PC-3 (cell line): ENCODE data around the gene ANKHD1. TPM values are rescaled to one million over a fixed set of nuclear protein-coding genes. Genes with fewer than 3 reads are reported as not detected.

Experiments used
- ATAC-seq: fragments of 200-7000 bp; cut with Tn5 transposase; 2 replicates; pipeline ENCODE4 v1.9.1; 2020; ENCODE audit warnings: mild to moderate bottlenecking, moderate library complexity
- BruUV-seq: library from RNA; stranded (reverse); fragments of 400-500 nt; replicated peaks from 2 replicates; lab custom pipeline; 2021; lab: Mats Ljungman, UMichigan
- CTCF ChIA-PET: fragments of 300-600 bp; sonication (Branson Sonifier 250); formaldehyde crosslinking; loops from one replicate; lab custom pipeline; 2022; ENCODE audit warnings: antibody characterized with exemption; lab: Charles Lee
- POLR2A ChIA-PET: fragments of 300-600 bp; sonication (Branson Sonifier 250); formaldehyde crosslinking; loops from one replicate; lab custom pipeline; 2022; ENCODE audit warnings: antibody characterized with exemption; ENCODE audit not compliant: unreplicated experiment; lab: Charles Lee
- DNase-seq: peaks from one replicate; pipeline ENCODE4 v3.0.0-alpha.2; 2015
- H2AFZ ChIP-seq: fragments of 300-600 bp; sonication (generic); 2 replicates; pipeline ENCODE4 v1.6.0; 2016; ENCODE audit warnings: antibody characterized with exemption, low read length
- H3F3A ChIP-seq: fragments of 300-600 bp; sonication (generic); one replicate; pipeline ENCODE4 v1.6.0; 2017; ENCODE audit warnings: antibody characterized with exemption, low read length, control low read depth, mild to moderate bottlenecking; ENCODE audit not compliant: unreplicated experiment
- H3K27ac ChIP-seq: fragments of 300-600 bp; sonication (generic); 2 replicates; pipeline ENCODE4 v1.5.1; 2016; ENCODE audit warnings: mild to moderate bottlenecking, low read length
- H3K27me3 ChIP-seq: fragments of 300-600 bp; sonication (generic); 2 replicates; pipeline ENCODE4 v1.6.1; 2016; ENCODE audit warnings: low read length, mixed read lengths
- H3K36me3 ChIP-seq: fragments of 300-600 bp; sonication (generic); 2 replicates; pipeline ENCODE4 v1.6.1; 2016; ENCODE audit warnings: low read depth, mixed run types, low read length, mixed read lengths
- H3K4me1 ChIP-seq: fragments of 300-600 bp; sonication (generic); 2 replicates; pipeline ENCODE4 v1.5.1; 2016; ENCODE audit warnings: low read length; ENCODE audit not compliant: insufficient read depth
- H3K4me2 ChIP-seq: fragments of 300-600 bp; sonication (generic); 2 replicates; pipeline ENCODE4 v1.6.0; 2016; ENCODE audit warnings: low read length
- H3K4me3 ChIP-seq: fragments of 300-600 bp; sonication (generic); 2 replicates; pipeline ENCODE4 v1.5.1; 2016; ENCODE audit warnings: mild to moderate bottlenecking, low read length, mixed read lengths
- H3K79me2 ChIP-seq: fragments of 300-600 bp; sonication (generic); 2 replicates; pipeline ENCODE4 v1.6.1; 2017; ENCODE audit warnings: low read length, mixed read lengths
- H3K9ac ChIP-seq: fragments of 300-600 bp; sonication (generic); 2 replicates; pipeline ENCODE4 v1.6.0; 2016; ENCODE audit warnings: mild to moderate bottlenecking, low read length
- H3K9me2 ChIP-seq: fragments of 300-600 bp; sonication (generic); replicated peaks from 2 replicates; pipeline ENCODE4 v1.6.1; 2016; ENCODE audit warnings: mixed run types, low read length, mixed read lengths
- H3K9me3 ChIP-seq: fragments of 300-600 bp; sonication (generic); 2 replicates; pipeline ENCODE4 v1.6.1; 2016; ENCODE audit warnings: low read length, mixed read lengths
- H4K20me1 ChIP-seq: fragments of 300-600 bp; sonication (generic); 2 replicates; pipeline ENCODE4 v1.6.1; 2016; ENCODE audit warnings: low read length, mixed read lengths
- EZH2 ChIP-seq: fragments of 300-600 bp; sonication (generic); IDR thresholded peaks from one replicate; pipeline ENCODE4 v1.6.1; 2017; ENCODE audit warnings: antibody characterized with exemption, mild to moderate bottlenecking, low read length; ENCODE audit not compliant: unreplicated experiment
- EZH2phosphoT487 ChIP-seq: fragments of 300-600 bp; sonication (generic); IDR thresholded peaks from 2 replicates; pipeline ENCODE4 v1.6.1; 2018; ENCODE audit warnings: mild to moderate bottlenecking, antibody characterized with exemption, low read length, borderline replicate concordance
- intact Hi-C: fragments of 100-400 bp; cut with micrococcal nuclease; formaldehyde crosslinking; loops from 2 replicates; pipeline ENCODE4 v1.9.0; 2023
- total RNA-seq: library from RNA; depleted of rRNA; stranded (reverse); fragments of >200 nt; gene quantifications from 2 replicates; pipeline ENCODE4 v1.2.3, GENCODE V29; 2014
- TF ChIP-seq, protein P1 (sequence below): fragments of 300-600 bp; sonication (generic); conservative IDR thresholded peaks from 2 replicates; pipeline ENCODE4 v1.5.1; 2017; ENCODE audit warnings: antibody characterized with exemption, low read depth, mild to moderate bottlenecking, low read length

ANKHD1 gene
- total RNA-seq, 1 experiment from 2014 or later: 64.6 TPM

- peak overlapping the region; percentile 76 for H2AFZ ChIP-seq
- TF ChIP-seq EZH2 (no peak), EZH2phosphoT487 (no peak)
- TF ChIP-seq, protein P1, sequence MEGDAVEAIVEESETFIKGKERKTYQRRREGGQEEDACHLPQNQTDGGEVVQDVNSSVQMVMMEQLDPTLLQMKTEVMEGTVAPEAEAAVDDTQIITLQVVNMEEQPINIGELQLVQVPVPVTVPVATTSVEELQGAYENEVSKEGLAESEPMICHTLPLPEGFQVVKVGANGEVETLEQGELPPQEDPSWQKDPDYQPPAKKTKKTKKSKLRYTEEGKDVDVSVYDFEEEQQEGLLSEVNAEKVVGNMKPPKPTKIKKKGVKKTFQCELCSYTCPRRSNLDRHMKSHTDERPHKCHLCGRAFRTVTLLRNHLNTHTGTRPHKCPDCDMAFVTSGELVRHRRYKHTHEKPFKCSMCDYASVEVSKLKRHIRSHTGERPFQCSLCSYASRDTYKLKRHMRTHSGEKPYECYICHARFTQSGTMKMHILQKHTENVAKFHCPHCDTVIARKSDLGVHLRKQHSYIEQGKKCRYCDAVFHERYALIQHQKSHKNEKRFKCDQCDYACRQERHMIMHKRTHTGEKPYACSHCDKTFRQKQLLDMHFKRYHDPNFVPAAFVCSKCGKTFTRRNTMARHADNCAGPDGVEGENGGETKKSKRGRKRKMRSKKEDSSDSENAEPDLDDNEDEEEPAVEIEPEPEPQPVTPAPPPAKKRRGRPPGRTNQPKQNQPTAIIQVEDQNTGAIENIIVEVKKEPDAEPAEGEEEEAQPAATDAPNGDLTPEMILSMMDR: no peak
- no TSS peak for BruUV-seq
- H3K79me2 ChIP-seq: peaks cover 40% of the 10 kb centered on the region
- DNase-seq (no peak), ATAC-seq (no peak)
- no peaks in the 10 kb centered on the region for H3K9me2 ChIP-seq
- no peaks in the 10 kb centered on the region for H4K20me1 ChIP-seq
- CTCF ChIA-PET: no interaction called here
- POLR2A ChIA-PET: interaction anchor here (0.6 kb wide), 2 partner anchors 43 to 89 kb away, joined by 3 to 5 read pairs; partner anchors contain the start of genes IK and NDUFA2
- no peaks in the 10 kb centered on the region for H3K9me3 ChIP-seq
- H3K27ac ChIP-seq: peak overlapping the region; percentile 20; the same call in 1 of the 2 replicates
- H3K4me1 ChIP-seq: peaks cover 31% of the 10 kb centered on the region
- H3K36me3 ChIP-seq: no peaks in the 10 kb centered on the region
- peak overlapping the region; percentile 93 for H3K9ac ChIP-seq
- intact Hi-C loops: no loop called here
- peak overlapping the region; percentile 92 for H3K4me2 ChIP-seq
- peak overlapping the region; percentile 90; the same call in 1 of the 2 replicates for H3K4me3 ChIP-seq
- H3F3A ChIP-seq: no peaks in the 10 kb centered on the region
- H3K27me3 ChIP-seq: no peaks in the 10 kb centered on the region
Observed at GRCh38 chr5:140557965-140558364, 156.3 kb downstream of the ANKHD1 start.

DNA sequence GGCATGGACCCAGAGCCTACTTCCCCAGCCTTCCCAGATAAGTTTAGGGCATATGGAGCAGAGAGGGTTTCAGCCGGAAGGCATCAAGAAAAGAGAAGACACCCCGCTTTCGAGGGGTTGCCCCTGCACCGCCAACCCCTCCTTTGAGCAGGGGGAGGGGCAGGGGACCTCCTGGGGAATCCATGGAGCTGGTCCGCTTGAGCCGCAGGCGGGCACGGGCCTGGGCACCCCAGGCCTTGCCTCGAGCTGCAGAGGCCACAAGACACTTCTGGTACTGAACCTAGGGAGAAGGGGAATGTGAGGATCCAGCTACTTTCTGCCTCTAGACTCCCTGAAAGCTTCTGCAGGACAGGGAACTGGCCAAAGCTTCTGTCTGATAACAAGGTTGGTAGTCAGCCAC lies 156.9 kb downstream of the ANKHD1 start:
- ChIA-PET POLR2A (interaction anchor here (0.6 kb wide), 2 partner anchors 89 kb away, joined by 3 read pairs; partner anchors contain the start of genes IK and NDUFA2), CTCF (no interaction called here)
- intact Hi-C loops: no loop called here
- H3K9me3 ChIP-seq: no peaks in the 10 kb centered on the region
- ATAC-seq: no peak
- peaks cover 39% of the 10 kb centered on the region for H3K79me2 ChIP-seq
- H3K9me2 ChIP-seq: no peaks in the 10 kb centered on the region
- H4K20me1 ChIP-seq: no peaks in the 10 kb centered on the region
- H3K36me3 ChIP-seq: no peaks in the 10 kb centered on the region
- H2AFZ ChIP-seq: no peak overlapping the region
- H3F3A ChIP-seq: no peaks in the 10 kb centered on the region
- H3K4me1 ChIP-seq: peaks cover 33% of the 10 kb centered on the region
- no peaks in the 10 kb centered on the region for H3K27me3 ChIP-seq
- no peak for DNase-seq
- H3K27ac ChIP-seq: no peak overlapping the region
- no peak overlapping the region for H3K4me2 ChIP-seq
- H3K9ac ChIP-seq: no peak overlapping the region
- H3K4me3 ChIP-seq: no peak overlapping the region
- TF ChIP-seq EZH2phosphoT487 (no peak), EZH2 (no peak)
- TF ChIP-seq, protein P1: no peak
- no TSS peak for BruUV-seq

DNA sequence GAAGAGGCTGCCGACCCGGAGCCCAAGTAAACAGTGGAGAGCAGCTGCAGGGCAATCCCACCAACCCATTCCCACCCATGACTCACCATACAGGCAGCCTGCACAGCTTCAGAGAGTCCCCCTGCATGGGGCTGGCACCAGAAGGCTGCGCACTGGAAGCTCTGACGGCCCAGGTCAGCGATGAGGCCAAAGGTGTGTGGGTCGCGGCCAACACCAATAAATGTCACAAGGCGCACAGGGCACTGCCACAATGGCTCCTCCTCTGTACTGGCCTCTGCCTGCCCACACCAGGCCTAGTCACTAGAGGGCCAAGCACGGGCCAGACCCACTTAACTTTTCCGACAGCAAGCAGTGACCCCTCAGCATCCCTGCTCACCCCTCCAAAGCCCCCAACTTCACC lies 158.6 kb downstream of the ANKHD1 start:
- no peaks in the 10 kb centered on the region for H3F3A ChIP-seq
- H3K36me3 ChIP-seq: no peaks in the 10 kb centered on the region
- H4K20me1 ChIP-seq: no peaks in the 10 kb centered on the region
- H3K9me2 ChIP-seq: no peaks in the 10 kb centered on the region
- no TSS peak for BruUV-seq
- TF ChIP-seq EZH2phosphoT487: no peak
- TF ChIP-seq, protein P1: 0 out of 2 replicates have a peak, but pooled peaks have one; percentile 9
- H3K27ac ChIP-seq: no peak overlapping the region
- H2AFZ ChIP-seq: no peak overlapping the region
- H3K27me3 ChIP-seq: no peaks in the 10 kb centered on the region
- no peak overlapping the region for H3K9ac ChIP-seq
- H3K4me1 ChIP-seq: peaks cover 26% of the 10 kb centered on the region
- intact Hi-C loops: no loop called here
- H3K79me2 ChIP-seq: peaks cover 35% of the 10 kb centered on the region
- no peaks in the 10 kb centered on the region for H3K9me3 ChIP-seq
- DNase-seq (no peak), ATAC-seq (no peak)
- H3K4me2 ChIP-seq: no peak overlapping the region
- H3K4me3 ChIP-seq: no peak overlapping the region
- ChIA-PET CTCF (no interaction called here), POLR2A (no interaction called here)
